ENCODE measurements around the gene KCNIP1. TPM values are rescaled to one million over a fixed set of nuclear protein-coding genes. Genes with fewer than 3 reads are reported as not detected.

The KCNIP1 gene
- total and polyA plus RNA-seq, 2 of the 8 experiments (the other 6 are each of a cell fraction or from before 2014, with no cell fraction given): 0.52 to 0.83 TPM

DNA sequence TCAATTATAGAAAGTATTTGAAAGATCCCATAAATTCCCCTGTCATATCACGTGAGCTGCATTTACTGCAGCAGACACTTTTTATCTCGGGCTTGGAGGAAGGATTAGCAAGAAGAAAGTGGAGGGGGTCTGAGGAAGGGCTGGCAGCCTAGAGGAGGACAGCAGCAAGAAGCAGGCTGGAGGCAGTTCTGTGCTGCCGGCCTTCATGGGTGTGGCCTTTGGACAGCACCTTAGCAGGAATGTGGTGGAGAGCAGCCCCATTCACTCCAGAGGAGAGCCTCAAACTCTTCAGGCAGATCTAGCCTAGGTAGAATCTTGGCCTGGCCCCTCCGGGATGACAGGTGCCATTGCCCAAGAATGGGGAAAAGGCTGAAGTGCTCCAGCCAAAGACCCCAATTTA, 189.9 kb downstream of the KCNIP1 start (continued):
- TF ChIP-seq SP4 (IDR thresholded peaks at IDR 0.05; ENCODE audit: low read length) (no peak), ASH2L (IDR thresholded peaks at IDR 0.05; ENCODE audit: low read length) (no peak), SP1 (IDR thresholded peaks at IDR 0.05; ENCODE audit: low read depth, low read length) (no peak), BRCA1 (IDR thresholded peaks at IDR 0.05; ENCODE audit: low read depth, low read length) (no peak), CBX5 (IDR thresholded peaks at IDR 0.05; ENCODE audit: low read depth, low read length) (no peak)

Measured in H1 (cell line).